ENCODE results near the gene EXOC3. TPM values are rescaled to one million over a fixed set of nuclear protein-coding genes. Genes with fewer than 3 reads are reported as not detected.

The EXOC3 gene
- total RNA-seq, 1 experiment from 2014 or later: 10.2 TPM

DNA sequence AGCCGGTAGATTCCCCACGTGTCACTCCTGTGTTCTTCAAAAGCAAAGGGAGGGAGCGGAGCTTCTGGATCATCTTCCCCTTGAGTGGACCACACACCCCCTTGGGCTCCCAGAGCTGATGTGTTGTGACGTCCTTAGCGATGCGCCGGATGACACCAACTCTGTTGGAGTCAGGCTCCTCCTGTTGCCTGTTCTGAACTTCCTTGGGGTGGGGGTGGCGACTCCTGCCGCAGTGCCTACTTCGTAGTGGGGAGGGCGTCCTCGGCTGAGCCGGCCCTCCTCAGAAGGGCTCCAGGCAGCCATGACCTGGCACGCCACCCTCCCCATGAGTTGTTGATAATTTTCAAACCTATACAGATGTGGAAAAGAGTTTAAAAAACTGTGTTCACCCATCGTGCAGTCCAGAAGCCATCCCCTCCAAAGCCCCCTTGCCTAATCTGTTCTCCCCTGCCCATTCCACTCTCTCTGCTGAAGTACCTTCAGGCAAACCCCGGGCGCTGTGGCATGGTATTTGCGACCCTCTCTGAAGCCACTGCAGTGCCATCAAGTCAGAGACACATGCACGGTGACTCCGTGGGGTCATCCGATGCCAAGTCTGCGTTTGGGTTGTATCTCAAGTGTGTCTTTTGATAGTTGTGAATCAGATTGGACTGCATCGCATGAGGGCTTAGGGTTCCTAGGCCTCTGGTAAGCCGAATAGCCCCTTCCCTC is 16.7 kb downstream of the EXOC3 start:
- no peaks in the 10 kb centered on the region for H3K4me1 ChIP-seq
- no peaks in the 10 kb centered on the region; the same call in 1 of the 2 replicates for H3K36me3 ChIP-seq
- H3K27me3 ChIP-seq: no peaks in the 10 kb centered on the region
- H3K9me3 ChIP-seq (replicated peaks): no peaks in the 10 kb centered on the region
- H3K27ac ChIP-seq: no peak overlapping the region
- no peak overlapping the region for H3K4me3 ChIP-seq
- DNase-seq: no peak

GRCh38 chr5:460273-460625 is 17.3 kb downstream of the EXOC3 start:
- Histone ChIP-seq H3K9me3 (replicated peaks) (no peaks in the 10 kb centered on the region), H3K27me3 (no peaks in the 10 kb centered on the region), H3K27ac (no peak overlapping the region), H3K4me3 (no peak overlapping the region), H3K36me3 (no peaks in the 10 kb centered on the region; the same call in 1 of the 2 replicates), H3K4me1 (no peaks in the 10 kb centered on the region)
- DNase-seq: no peak

GRCh38 chr5:462051-462481 is 19.1 kb downstream of the EXOC3 start:
- H3K4me3 ChIP-seq: no peak overlapping the region
- H3K9me3 ChIP-seq (replicated peaks): no peaks in the 10 kb centered on the region
- H3K4me1 ChIP-seq: no peaks in the 10 kb centered on the region
- H3K27ac ChIP-seq: no peak overlapping the region
- no peak for DNase-seq
- H3K27me3 ChIP-seq: no peaks in the 10 kb centered on the region
- H3K36me3 ChIP-seq: no peaks in the 10 kb centered on the region; the same call in 1 of the 2 replicates

GRCh38 chr5:463301-463700 is 20.3 kb downstream of the EXOC3 start:
- H3K36me3 ChIP-seq: no peaks in the 10 kb centered on the region
- H3K4me1 ChIP-seq: no peaks in the 10 kb centered on the region
- no peak overlapping the region for H3K4me3 ChIP-seq
- DNase-seq: no peak
- no peaks in the 10 kb centered on the region for H3K9me3 ChIP-seq (replicated peaks)
- no peaks in the 10 kb centered on the region for H3K27me3 ChIP-seq
- H3K27ac ChIP-seq: no peak overlapping the region

DNA sequence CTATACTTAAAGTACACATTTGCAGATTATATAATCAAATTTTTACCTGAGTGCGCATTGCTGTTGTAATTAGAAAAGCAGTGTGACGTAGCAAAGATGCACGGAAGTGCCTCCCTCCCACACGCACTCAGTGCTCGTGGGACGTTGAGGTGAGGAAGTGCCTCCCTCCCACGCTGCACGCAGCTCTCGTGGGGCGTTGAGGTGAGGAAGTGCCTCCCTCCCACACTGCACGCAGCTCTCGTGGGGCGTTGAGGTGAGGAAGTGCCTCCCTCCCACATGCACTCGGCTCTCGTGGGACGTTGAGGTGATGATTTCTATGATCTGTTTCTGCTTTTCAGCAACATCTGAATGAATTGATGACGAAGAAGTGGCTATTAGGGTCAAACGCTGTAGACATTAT is 21.0 kb downstream of the EXOC3 start:
- no peak overlapping the region for H3K27ac ChIP-seq
- H3K36me3 ChIP-seq: no peaks in the 10 kb centered on the region
- no peak overlapping the region for H3K4me3 ChIP-seq
- no peaks in the 10 kb centered on the region for H3K27me3 ChIP-seq
- no peaks in the 10 kb centered on the region for H3K9me3 ChIP-seq (replicated peaks)
- no peak for DNase-seq
- no peaks in the 10 kb centered on the region for H3K4me1 ChIP-seq

DNA sequence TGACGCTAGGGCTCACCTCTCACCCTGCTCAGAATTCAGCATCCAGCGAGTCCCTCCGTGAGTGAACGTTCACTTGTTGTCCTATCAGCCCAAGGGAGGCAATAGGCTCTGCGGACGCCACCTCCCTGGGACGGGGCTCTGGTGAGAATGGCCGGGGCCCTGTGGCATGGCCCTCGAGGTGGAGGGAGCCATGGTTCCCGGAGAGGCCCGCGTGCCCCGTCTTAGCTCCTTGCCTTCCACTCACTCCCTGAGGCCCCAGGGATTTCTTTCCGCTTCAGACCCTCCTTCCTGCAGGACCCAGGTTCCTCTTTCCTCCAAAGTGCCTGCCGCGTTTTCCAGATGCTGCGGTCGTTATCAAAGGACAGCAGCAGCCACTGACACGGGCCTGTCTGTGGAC is 21.5 kb downstream of the EXOC3 start:
- Histone ChIP-seq H3K36me3 (no peaks in the 10 kb centered on the region), H3K4me1 (no peaks in the 10 kb centered on the region), H3K9me3 (replicated peaks) (no peaks in the 10 kb centered on the region), H3K4me3 (no peak overlapping the region), H3K27ac (no peak overlapping the region), H3K27me3 (no peaks in the 10 kb centered on the region)
- DNase-seq: no peak

DNA sequence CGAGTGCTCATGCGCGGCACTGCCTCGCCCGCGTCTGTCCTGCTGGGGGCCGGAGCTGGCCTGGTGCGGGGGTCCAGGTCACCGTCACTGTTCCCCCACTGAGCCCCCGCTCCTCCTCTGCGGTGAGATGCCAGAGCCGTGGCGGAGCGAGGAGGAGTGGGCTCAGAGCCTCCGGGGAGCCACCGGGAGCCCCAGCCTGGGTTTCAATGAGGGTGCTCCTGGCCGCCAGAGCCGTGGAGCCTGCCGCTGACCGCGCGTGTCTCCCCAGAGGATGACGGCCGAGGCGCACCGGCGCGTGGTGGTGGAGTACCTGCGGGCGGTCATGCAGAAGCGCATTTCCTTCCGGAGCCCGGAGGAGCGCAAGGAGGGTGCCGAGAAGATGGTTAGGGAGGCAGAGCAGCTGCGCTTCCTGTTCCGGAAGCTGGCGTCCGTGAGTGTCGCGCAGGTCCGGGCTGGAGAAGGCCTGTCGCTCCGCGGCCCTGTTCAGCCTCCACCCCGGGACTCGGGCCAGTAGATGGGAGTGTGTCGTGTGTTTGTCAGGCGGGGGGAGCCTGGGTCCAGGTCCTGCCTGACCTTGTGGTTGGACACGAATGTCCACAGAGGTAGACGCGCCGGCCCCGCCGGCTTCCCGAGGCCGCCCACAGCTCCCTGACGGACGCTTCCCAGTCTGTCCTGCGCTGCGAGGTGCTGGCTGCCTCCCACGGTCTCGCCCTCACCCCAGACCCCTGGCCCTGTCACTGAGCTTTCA is 22.0 kb downstream of the EXOC3 start:
- no peaks in the 10 kb centered on the region for H3K4me1 ChIP-seq
- no peaks in the 10 kb centered on the region for H3K36me3 ChIP-seq
- no peak overlapping the region for H3K27ac ChIP-seq
- no peaks in the 10 kb centered on the region for H3K9me3 ChIP-seq (replicated peaks)
- DNase-seq: no peak
- H3K27me3 ChIP-seq: no peaks in the 10 kb centered on the region
- H3K4me3 ChIP-seq: no peak overlapping the region

GRCh38 chr5:465591-466403 is 22.8 kb downstream of the EXOC3 start:
- Histone ChIP-seq H3K9me3 (replicated peaks) (no peaks in the 10 kb centered on the region), H3K36me3 (no peaks in the 10 kb centered on the region)

DNA sequence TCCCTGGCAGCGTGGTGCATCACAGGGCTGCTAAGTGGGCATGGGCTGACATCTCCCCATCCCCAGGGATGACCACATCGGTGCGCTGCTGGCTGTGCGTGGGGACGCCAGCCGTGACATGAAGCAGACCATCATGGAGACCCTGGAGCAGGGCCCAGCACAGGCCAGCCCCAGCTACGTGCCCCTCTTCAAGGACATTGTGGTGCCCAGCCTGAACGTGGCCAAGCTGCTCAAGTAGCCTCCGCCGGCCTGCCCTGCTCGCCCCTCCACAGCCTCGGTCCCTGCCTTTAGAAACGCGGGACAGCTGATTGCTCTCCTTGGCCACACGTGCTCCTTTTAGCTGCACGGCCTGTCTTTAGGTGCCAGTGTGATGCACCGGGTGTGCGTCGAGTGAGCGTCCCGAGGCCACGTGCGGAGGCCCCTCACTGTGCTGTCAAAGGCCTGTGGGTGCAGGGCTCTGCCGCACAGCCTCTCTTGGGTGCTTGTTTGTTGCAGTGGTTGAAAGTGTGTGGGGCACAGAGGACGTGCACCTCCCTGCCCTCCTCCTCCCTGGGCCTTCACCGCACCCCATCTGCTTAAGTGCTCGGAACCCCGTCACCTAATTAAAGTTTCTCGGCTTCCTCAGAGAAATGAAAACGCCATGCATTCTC is 23.8 kb downstream of the EXOC3 start:
- no peaks in the 10 kb centered on the region for H3K27me3 ChIP-seq
- no peak overlapping the region for H3K4me3 ChIP-seq
- no peaks in the 10 kb centered on the region for H3K9me3 ChIP-seq (replicated peaks)
- no peaks in the 10 kb centered on the region for H3K4me1 ChIP-seq
- no peaks in the 10 kb centered on the region for H3K36me3 ChIP-seq
- no peak overlapping the region for H3K27ac ChIP-seq
- no peak for DNase-seq

More at GRCh38 chr5:465591-466403, 22.8 kb downstream of the EXOC3 start:
- Histone ChIP-seq H3K27me3 (no peaks in the 10 kb centered on the region), H3K27ac (no peak overlapping the region), H3K4me1 (no peaks in the 10 kb centered on the region), H3K4me3 (no peak overlapping the region)
- DNase-seq: no peak

DNA sequence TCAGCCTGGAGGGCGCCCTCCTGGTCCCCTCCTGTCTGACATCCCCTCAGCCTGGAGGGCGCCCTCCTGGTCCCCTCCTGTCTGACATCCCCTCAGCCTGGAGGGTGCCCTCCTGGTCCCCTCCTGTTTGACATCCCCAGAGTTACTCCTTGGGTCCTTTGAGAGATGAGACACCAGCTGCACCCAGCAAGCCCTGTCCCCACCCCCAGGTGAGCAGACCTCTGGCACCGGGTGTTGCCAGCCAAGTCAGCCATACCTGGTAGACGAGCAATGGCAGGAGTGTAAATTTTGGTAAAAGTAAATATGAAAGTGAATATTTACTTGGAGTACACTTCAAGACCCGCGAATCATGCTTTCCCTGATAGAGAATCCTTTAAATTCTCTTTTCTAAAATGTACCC is 25.4 kb downstream of the EXOC3 start:
- H3K27me3 ChIP-seq: no peaks in the 10 kb centered on the region
- no peak overlapping the region for H3K27ac ChIP-seq
- H3K9me3 ChIP-seq (replicated peaks): no peaks in the 10 kb centered on the region
- no peaks in the 10 kb centered on the region for H3K4me1 ChIP-seq
- H3K4me3 ChIP-seq: no peak overlapping the region
- DNase-seq: no peak
- no peaks in the 10 kb centered on the region for H3K36me3 ChIP-seq

DNA sequence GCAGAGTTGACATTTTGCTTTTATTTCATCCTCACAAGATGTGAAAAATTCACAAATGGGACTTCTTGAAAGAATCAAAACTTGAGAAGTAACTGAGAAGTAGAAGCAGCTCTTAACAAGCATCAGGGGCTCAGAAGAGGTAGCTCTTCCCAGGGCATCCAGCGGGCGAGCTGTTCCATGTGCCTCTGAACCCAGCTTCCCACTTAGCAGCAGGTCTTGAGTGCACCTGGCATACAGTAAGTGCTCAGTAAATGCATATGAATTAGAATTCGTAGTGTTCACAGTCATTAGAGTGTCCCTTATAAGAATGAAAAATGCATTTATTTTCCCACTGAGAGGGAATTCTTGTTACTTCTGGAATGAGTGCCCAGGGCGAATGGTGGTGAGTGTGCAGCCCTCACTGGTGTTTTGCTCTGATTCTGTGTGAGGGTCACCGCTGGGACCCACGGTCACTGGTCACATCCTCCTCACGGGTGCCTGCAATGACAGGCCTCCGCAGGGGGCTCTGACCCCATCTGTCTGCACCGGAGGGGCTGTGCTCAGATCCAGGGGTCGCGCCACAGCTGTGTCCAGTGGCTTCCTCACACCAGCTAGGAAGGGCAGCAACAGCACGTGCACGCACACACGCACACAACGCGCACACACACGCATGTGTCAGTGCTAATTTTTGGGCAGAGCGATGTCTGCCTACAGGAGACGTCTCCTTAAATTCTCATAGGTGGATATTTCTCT is 26.9 kb downstream of the EXOC3 start:
- H3K4me3 ChIP-seq: no peak overlapping the region
- no peaks in the 10 kb centered on the region for H3K36me3 ChIP-seq
- H3K4me1 ChIP-seq: no peaks in the 10 kb centered on the region
- H3K9me3 ChIP-seq (replicated peaks): no peaks in the 10 kb centered on the region
- H3K27me3 ChIP-seq: no peaks in the 10 kb centered on the region
- DNase-seq: no peak
- H3K27ac ChIP-seq: no peak overlapping the region

DNA sequence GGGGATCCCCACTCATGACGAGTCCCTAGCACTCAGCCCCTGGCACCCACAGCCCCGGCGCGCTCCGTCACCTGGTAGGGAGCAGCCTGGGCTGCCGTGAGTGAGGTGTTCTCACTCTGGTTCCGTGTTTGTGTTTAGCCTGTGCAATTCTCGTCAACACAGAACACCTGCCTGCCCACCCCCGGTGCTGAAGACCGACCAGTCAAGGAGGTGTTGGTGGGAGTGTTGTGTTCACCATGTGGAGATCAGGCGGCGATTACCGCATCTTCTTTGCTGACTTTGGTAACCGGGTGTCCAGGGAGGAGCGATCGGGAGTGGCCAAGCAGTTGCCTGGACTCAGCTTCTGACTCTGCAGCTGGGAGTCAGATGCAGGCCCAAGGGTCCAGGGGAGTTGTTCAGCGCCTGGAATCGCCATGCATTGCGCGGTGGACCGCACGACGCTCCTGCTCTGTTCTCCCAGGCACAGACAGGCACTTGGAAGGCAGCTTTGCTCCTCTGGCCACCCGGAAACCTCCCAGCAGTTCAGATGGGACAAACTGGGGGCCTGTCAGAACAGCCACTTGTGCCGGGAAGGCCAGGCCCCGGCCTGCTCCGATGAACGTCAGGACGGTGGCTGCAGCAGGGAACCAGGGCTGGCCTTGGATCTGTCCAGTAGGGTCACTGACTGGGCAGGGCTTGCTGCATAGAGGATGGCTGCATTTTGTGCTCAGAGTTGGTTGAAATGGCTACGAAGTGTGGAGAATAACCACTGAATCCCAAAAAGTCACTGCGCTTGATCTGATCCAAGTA is 28.2 kb downstream of the EXOC3 start:
- Histone ChIP-seq H3K4me3 (no peak overlapping the region), H3K4me1 (no peaks in the 10 kb centered on the region), H3K27me3 (no peaks in the 10 kb centered on the region), H3K36me3 (no peaks in the 10 kb centered on the region), H3K27ac (no peak overlapping the region), H3K9me3 (replicated peaks) (no peaks in the 10 kb centered on the region)
- no peak for DNase-seq

DNA sequence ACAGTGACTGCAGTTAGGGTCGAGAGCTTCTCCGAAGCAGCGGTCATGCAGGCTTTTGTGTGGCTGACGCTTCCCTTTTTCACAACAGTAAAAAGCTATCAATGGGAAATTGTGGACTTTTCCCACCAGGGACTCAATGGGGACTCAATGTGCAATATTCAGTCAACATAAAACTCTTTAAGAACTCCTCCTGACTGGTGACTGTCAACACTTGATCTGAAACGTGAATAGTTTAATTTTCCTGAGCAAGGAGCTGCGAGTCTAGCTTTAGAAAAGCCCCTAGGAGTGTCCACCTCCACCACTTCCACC is 28.7 kb downstream of the EXOC3 start:
- Histone ChIP-seq H3K9me3 (replicated peaks) (no peaks in the 10 kb centered on the region), H3K36me3 (no peaks in the 10 kb centered on the region), H3K4me3 (no peak overlapping the region; the same call in 1 of the 2 replicates), H3K27ac (no peak overlapping the region), H3K4me1 (no peaks in the 10 kb centered on the region), H3K27me3 (no peaks in the 10 kb centered on the region)
- DNase-seq: no peak

All from SJCRH30 (cell line).